Esophagus mucosa (tissue), 1 donor: Measurements from ENCODE around the gene RNU1-4. TPM values are rescaled to one million over a fixed set of nuclear protein-coding genes. Genes with fewer than 3 reads are reported as not detected.
"Not testable (repeated sequence)": the region's sequence is repeated elsewhere in the genome, so short reads cannot be mapped to it uniquely, and the experiment has no call there.

Experiments
- ATAC-seq: fragments of 200-7000 bp; cut with Tn5 transposase; one replicate; pipeline ENCODE4 v1.9.1; 2020
- total RNA-seq: library from RNA; stranded (reverse); gene quantifications from one replicate; pipeline ENCODE4 v1.2.4, GENCODE V29; 2023
- donor health status: DM: yes; HTN: yes; CAD: no.

RNU1-4 gene
- total RNA-seq, 1 donor from 2014 or later = 6,387 TPM

- not testable (repeated sequence) for ATAC-seq
Observed at GRCh38 chr1:16732254-16732896, 7.9 kb upstream of the RNU1-4 start.

DNA sequence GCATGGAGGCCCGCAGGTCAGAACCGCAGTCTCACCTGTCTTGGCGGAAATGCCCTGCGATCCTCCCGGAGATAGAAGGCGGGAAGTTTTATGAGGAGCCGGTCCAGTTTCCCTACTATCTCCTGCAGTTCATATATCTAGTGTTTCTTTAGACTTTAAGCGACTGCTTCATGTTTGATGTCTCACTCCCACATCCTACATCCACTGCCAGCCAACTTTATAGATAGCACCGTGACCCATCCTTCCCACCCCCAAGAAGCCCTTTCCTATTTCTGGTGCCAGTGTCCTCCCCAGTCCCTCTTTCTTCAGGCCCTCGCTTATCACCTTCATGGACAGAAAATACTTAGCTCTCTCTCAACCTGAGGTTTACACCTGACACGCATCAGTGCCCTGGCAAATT is 914 bp downstream of the RNU1-4 start:
- ATAC-seq = not testable (repeated sequence)

DNA sequence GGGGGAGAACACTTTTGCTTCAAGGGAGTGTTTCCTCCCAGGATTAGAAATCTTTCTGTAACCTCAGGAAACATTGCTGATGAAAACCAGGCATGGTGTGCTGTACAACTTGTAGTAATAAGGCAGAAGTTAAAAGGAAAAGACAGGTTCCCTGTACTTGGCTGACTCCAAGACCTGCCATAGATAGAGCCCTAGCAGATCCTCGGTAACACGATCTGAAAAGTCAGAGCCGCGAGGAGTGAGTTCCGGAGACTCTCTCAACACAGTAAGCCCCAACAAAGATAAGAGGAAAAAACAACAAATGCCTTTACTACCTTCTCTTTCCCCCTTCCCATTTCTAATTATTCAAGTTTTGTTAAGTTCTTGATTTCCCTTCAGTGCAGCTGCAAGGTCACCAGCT is 7.3 kb downstream of the RNU1-4 start:
- not testable (repeated sequence) for ATAC-seq

- peak; percentile 34 for ATAC-seq
Observed at GRCh38 chr1:16748710-16749109, 8.4 kb downstream of the RNU1-4 start.

GRCh38 chr1:16749910-16750888 is 9.9 kb downstream of the RNU1-4 start:
- ATAC-seq = peak; percentile 75

GRCh38 chr1:16752770-16753169 is 12.5 kb downstream of the RNU1-4 start:
- ATAC-seq = not testable (repeated sequence)

DNA sequence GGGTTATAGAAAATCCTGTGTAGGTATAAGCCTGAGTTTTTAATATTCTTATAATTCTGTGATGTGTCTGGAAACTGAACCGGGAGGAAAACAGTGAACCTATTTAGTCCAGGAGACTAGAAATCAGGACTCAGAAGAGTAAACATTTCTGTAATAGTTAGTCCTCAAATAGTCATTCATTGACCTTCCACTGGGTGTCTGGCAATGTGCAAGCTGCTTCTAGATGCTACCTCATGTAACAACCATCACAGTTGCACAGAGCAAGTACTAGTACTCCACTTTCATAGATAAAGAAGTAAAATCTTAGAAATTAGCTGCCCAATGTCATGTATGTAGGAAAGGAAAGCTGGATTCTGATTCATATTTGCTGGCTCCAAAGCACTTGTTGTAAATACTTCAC is 15.1 kb downstream of the RNU1-4 start:
- not testable (repeated sequence) for ATAC-seq

DNA sequence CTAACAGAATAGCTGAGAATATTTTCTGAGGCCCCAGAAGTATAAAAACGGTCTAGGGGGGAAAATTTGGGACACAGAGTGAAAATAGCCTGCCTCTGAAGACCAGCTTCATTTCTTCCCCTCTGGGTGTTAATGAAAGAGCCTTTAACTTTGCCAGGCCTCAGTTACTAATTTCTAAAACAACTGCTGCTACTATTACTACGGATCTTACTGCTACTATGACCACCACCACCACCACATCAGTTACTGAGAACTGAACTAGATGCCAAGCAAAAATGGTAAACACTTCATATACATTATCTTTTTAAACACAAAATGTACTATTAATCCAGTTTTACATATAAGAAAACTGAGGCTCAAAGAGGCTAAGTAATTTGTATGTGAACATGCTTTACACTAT is 15.6 kb downstream of the RNU1-4 start:
- ATAC-seq = not testable (repeated sequence)

DNA sequence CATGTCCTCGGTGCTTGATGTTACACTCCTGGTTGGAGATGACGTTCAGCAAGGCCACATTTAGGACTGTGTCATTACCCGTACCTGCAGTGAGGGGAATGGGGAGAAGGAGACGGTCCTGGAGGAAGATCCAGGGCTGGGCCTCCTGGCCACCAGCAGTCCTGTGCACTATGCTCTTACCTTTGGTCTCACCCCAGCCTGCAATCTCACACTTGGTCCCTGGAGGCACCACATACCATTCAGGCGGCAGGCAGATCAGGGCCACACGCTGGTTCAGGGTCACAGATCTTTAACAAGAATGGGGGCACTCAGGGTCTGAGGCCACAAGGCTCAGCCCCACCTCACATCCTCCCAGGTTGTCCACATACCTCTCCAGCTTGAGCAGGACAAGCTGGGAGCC is 17.3 kb downstream of the RNU1-4 start:
- ATAC-seq = peak; percentile 26

GRCh38 chr1:16758060-16758459 is 17.7 kb downstream of the RNU1-4 start:
- not testable (repeated sequence) for ATAC-seq

GRCh38 chr1:16759041-16759493 is 18.8 kb downstream of the RNU1-4 start:
- peak; percentile 14 for ATAC-seq

DNA sequence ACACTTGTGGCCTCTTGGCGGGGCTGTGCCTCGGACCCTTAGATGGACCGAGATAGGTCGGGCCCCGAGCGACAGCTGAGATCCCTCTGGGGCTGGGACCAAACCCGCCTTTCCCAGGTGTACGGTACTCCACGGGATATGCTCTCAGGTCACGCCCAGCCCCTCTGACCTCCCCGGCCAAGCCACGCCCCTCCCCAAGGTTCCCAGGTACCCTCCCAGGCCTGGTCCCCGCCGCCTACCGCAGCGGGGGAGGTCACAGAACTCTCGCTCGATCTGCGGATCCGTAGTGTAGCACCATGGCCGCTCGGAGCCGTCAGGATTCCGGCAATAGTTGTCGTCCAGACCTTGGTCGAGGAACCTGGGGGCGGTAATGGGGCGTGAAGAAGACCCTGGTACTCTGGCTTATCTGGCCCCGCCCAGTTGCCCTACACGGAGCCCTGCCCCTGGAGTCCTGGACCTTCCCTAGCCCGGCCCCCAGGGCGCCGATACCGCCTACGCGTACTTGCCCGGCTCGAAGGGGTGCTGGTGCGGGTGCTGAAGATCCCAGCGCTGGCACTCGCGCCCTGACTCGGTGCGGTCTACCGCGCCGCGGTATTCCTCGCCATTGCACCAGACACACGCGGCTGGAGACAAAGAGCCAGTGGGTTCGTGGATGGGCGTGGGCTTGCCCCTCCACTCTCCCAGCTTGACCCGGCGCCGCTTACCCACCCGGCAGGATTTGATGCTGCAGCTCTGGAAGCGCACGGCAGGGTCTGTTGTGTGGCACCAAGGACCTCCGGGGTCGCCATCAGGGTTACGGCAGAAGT is 19.5 kb downstream of the RNU1-4 start:
- peak; percentile 33 for ATAC-seq

DNA sequence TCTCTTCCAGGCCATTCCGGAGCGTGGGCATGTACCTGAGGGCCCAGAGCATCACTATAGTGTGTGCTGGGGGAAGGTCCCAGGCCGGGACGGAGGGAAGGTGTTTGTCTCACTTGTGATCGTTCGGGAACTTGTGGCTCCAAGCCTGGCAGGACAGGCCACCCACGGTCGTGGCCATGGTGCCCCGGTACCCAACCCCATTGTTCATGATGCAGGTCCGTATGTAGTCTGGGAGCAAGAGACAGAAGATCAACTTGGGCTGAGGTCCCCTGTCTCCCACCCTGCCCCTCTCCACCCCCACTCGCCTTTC is 20.1 kb downstream of the RNU1-4 start:
- peak; percentile 12 for ATAC-seq

GRCh38 chr1:16760801-16761200 is 20.5 kb downstream of the RNU1-4 start:
- ATAC-seq = peak; percentile 16

GRCh38 chr1:16764248-16764819 is 24.0 kb downstream of the RNU1-4 start:
- ATAC-seq = peak; percentile 24

GRCh38 chr1:16764820-16765655 is 24.7 kb downstream of the RNU1-4 start:
- ATAC-seq = not testable (repeated sequence)

DNA sequence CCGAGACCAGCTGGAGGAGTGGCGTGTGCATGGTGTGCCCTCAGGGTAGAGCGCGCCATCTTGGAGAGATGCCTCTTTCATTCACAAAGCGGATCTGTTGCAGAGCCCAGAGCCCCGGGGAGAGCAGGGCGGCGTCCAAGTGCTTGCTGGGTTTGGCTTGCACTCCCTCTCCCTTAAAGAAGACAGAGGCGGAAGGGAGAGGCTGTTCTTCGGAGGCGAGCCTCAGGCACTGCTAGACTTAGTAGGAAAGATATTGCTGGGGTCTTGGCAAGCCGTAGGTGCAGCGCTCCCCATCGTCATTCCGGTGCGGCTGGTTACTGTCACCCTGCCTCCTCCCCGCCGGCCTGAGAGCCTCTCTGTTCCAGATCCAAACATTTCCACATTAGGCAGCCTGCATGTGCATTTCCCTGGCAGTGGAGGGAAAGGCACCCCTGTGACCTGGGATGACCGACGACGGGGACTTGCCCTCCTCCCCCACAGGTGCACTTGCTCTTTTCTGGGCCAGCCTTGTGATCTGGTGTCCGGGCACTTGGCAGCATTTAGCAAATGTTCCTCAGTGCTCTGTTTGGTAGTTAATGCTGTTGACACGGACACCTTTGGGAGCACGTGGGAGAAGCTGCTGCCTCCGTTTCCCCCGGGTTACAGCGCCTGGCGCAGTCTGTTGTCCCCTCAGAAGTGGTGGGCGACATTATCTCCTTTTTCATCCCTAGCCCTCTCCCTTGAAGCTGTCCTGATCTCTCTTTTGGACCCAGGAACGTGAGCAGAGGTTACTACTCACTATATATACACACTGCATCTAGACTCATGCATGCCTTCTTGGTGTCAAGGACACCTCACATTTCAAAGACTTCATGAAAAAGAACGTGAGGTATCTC is 25.7 kb downstream of the RNU1-4 start:
- peak; percentile 41 for ATAC-seq

GRCh38 chr1:16766689-16767256 is 26.5 kb downstream of the RNU1-4 start:
- not testable (repeated sequence) for ATAC-seq

GRCh38 chr1:16770139-16770759 is 29.9 kb downstream of the RNU1-4 start:
- ATAC-seq = peak; percentile 72
